PC-3 (cell line): ENCODE measurements around the gene MAPK6.

Source experiments
- CTCF ChIP-seq: fragments of 300-600 bp; sonication (generic); conservative IDR thresholded peaks from 2 replicates; pipeline ENCODE4 v1.5.1; 2017; ENCODE audit warnings: antibody characterized with exemption, low read depth, mild to moderate bottlenecking, low read length
- EZH2 ChIP-seq: fragments of 300-600 bp; sonication (generic); IDR thresholded peaks from one replicate; pipeline ENCODE4 v1.6.1; 2017; ENCODE audit warnings: antibody characterized with exemption, mild to moderate bottlenecking, low read length; ENCODE audit not compliant: unreplicated experiment
- EZH2phosphoT487 ChIP-seq: fragments of 300-600 bp; sonication (generic); IDR thresholded peaks from 2 replicates; pipeline ENCODE4 v1.6.1; 2018; ENCODE audit warnings: mild to moderate bottlenecking, antibody characterized with exemption, low read length, borderline replicate concordance

- no peak for TF ChIP-seq EZH2
- no peak for TF ChIP-seq CTCF
- TF ChIP-seq EZH2phosphoT487: no peak
Measured at GRCh38 chr15:52023169-52023922, 4.3 kb downstream of the MAPK6 start.
